Tibial nerve (tissue), 4 donors: ENCODE data around the gene MYO1A. TPM values are rescaled to one million over a fixed set of nuclear protein-coding genes. Genes with fewer than 3 reads are reported as not detected.
"Not testable (repeated sequence)": the region's sequence is repeated elsewhere in the genome, so short reads cannot be mapped to it uniquely, and the experiment has no call there.

Experiments
- DNase-seq, 2 donors: peaks; one replicate each; pipeline ENCODE4 v3.0.0-alpha.2; 2019; ENCODE audit warnings: low spot score in 2 of 2
- H3K27ac ChIP-seq, 4 donors: fragments of 200-600 bp; sonication (generic) in 3 of 4; one replicate each; pipeline ENCODE4 v1.5.1; 2017 to 2019; ENCODE audit warnings: mild to moderate bottlenecking in 1 of 4
- H3K27me3 ChIP-seq, 2 donors: fragments of 200-600 bp; sonication (generic) in 1 of 2; one replicate each; pipeline versions ENCODE4 v1.5.1 to v1.6.0; 2017 to 2019
- H3K36me3 ChIP-seq, 3 donors: fragments of 200-600 bp; sonication (generic); one replicate each; pipeline ENCODE4 v1.5.1; 2018 to 2019
- H3K4me1 ChIP-seq, 4 donors: fragments of 200-600 bp; sonication (generic) in 3 of 4; one replicate each; pipeline ENCODE4 v1.5.1; 2017 to 2019
- H3K4me3 ChIP-seq, 4 donors: fragments of 200-600 bp; sonication (generic) in 3 of 4; one replicate each; pipeline ENCODE4 v1.5.1; 2017 to 2019; ENCODE audit warnings: mild to moderate bottlenecking in 1 of 4, moderate library complexity in 1 of 4
- H3K9me3 ChIP-seq, 4 donors: fragments of 200-600 bp; sonication (generic) in 3 of 4; one replicate each; pipeline ENCODE4 v1.5.1; 2017 to 2019
- CTCF ChIP-seq, 5 experiments: fragments of 200-600 bp in 3 of 5; fragments of 450-650 bp in 2 of 5; sonication (generic) in 3 of 5; IDR thresholded peaks; one replicate each; pipeline ENCODE4 v1.5.1; 2016 to 2019; ENCODE audit warnings: antibody characterized with exemption in 5 of 5, mild to moderate bottlenecking in 3 of 5, moderate library complexity in 2 of 5
- EP300 ChIP-seq, 2 donors: sonication (generic); formaldehyde crosslinking; IDR thresholded peaks; one replicate each; pipeline ENCODE4 v1.6.1; 2017; ENCODE audit warnings: antibody characterized with exemption in 2 of 2, mild to moderate bottlenecking in 1 of 2
- POLR2A ChIP-seq, 2 donors: fragments of 450-650 bp; IDR thresholded peaks; one replicate each; pipeline ENCODE4 v1.6.1; 2017; ENCODE audit warnings: antibody characterized with exemption in 2 of 2, mild to moderate bottlenecking in 2 of 2, moderate library complexity in 2 of 2
- WGBS, 2 donors: methylation state at CpG; one replicate each; pipeline ENCODE4 v1.1.5; 2018; 5-methylcytosine and 5-hydroxymethylcytosine counted together
- total RNA-seq, 4 donors: library from RNA; depleted of rRNA; stranded (reverse); fragments of >200 nt; gene quantifications; one replicate each; pipeline ENCODE4 v1.1.0, GENCODE V29; 2016

Gene MYO1A
- total RNA-seq, 4 donors from 2014 or later: 0.30 to 0.59 TPM; not detected in 2

GRCh38 chr12:57031138-57031725 is 18.7 kb downstream of the MYO1A start:
- Histone ChIP-seq H3K9me3 (no peaks in the 10 kb centered on the region), H3K4me3 (no peak overlapping the region), H3K27me3 (no peaks in the 10 kb centered on the region), H3K4me1 (no peaks in the 10 kb centered on the region), H3K27ac (no peak overlapping the region), H3K36me3 (no peaks in the 10 kb centered on the region)
- no peak for DNase-seq
- TF ChIP-seq EP300 (IDR thresholded peaks at IDR 0.05): no peak
- TF ChIP-seq POLR2A (IDR thresholded peaks at IDR 0.05): no peak
- no peak for TF ChIP-seq CTCF (IDR thresholded peaks at IDR 0.05)
- 41 to 56% methylated on average over 2 of the region's 2 CpGs for WGBS, 2 donors

GRCh38 chr12:57029457-57029856 is 20.5 kb downstream of the MYO1A start:
- H3K36me3 ChIP-seq: no peaks in the 10 kb centered on the region
- DNase-seq: no peak
- H3K9me3 ChIP-seq: no peaks in the 10 kb centered on the region
- no peak for TF ChIP-seq CTCF (IDR thresholded peaks at IDR 0.05)
- TF ChIP-seq EP300 (IDR thresholded peaks at IDR 0.05): no peak
- no peak for TF ChIP-seq POLR2A (IDR thresholded peaks at IDR 0.05)
- no peaks in the 10 kb centered on the region for H3K4me1 ChIP-seq
- H3K27me3 ChIP-seq: no peaks in the 10 kb centered on the region
- H3K27ac ChIP-seq: no peak overlapping the region
- no peak overlapping the region for H3K4me3 ChIP-seq
- whole genome bisulfite sequencing, 2 donors: 92 to 94% methylated on average over 7 of the region's 7 CpGs

GRCh38 chr12:57027805-57028153 is 22.1 kb downstream of the MYO1A start:
- no peaks in the 10 kb centered on the region for H3K9me3 ChIP-seq
- no peak overlapping the region for H3K4me3 ChIP-seq
- TF ChIP-seq CTCF (IDR thresholded peaks at IDR 0.05): no peak
- TF ChIP-seq POLR2A (IDR thresholded peaks at IDR 0.05): no peak
- TF ChIP-seq EP300 (IDR thresholded peaks at IDR 0.05): no peak
- H3K36me3 ChIP-seq: no peaks in the 10 kb centered on the region
- DNase-seq: no peak
- no peaks in the 10 kb centered on the region for H3K27me3 ChIP-seq
- H3K4me1 ChIP-seq: peaks cover 0 to 7% (median 0%) of the 10 kb centered on the region in 4 donors
- 73% methylated on average over 5 of the region's 5 CpGs for WGBS, 2 donors
- H3K27ac ChIP-seq: no peak overlapping the region

- WGBS, 2 donors: 49 to 60% methylated on average over 12 to 13 of the region's 13 CpGs
- Histone ChIP-seq H3K27ac (no peak overlapping the region), H3K4me3 (no peak overlapping the region), H3K36me3 (no peaks in the 10 kb centered on the region), H3K4me1 (peaks cover 0 to 7% (median 0%) of the 10 kb centered on the region in 4 donors), H3K27me3 (no peaks in the 10 kb centered on the region), H3K9me3 (no peaks in the 10 kb centered on the region)
- TF ChIP-seq CTCF (IDR thresholded peaks at IDR 0.05): no peak
- TF ChIP-seq EP300 (IDR thresholded peaks at IDR 0.05): no peak
- no peak for TF ChIP-seq POLR2A (IDR thresholded peaks at IDR 0.05)
- DNase-seq: no peak
These were observed 22.7 kb downstream of the MYO1A start for GRCh38 chr12:57027011-57027804.

GRCh38 chr12:57025196-57025595 is 24.7 kb downstream of the MYO1A start:
- TF ChIP-seq CTCF (IDR thresholded peaks at IDR 0.05): no peak
- TF ChIP-seq POLR2A (IDR thresholded peaks at IDR 0.05): no peak
- TF ChIP-seq EP300 (IDR thresholded peaks at IDR 0.05): no peak
- no peak overlapping the region for H3K4me3 ChIP-seq
- DNase-seq: no peak
- H3K27me3 ChIP-seq: no peaks in the 10 kb centered on the region
- H3K9me3 ChIP-seq: no peaks in the 10 kb centered on the region
- 59 to 65% methylated on average over 2 of the region's 2 CpGs for WGBS, 2 donors
- H3K27ac ChIP-seq: no peak overlapping the region
- no peaks in the 10 kb centered on the region for H3K36me3 ChIP-seq
- peaks cover 0 to 7% (median 0%) of the 10 kb centered on the region in 4 donors for H3K4me1 ChIP-seq

GRCh38 chr12:57022324-57022723 is 27.6 kb downstream of the MYO1A start:
- not testable (repeated sequence) for H3K4me3 ChIP-seq, H3K27ac ChIP-seq, H3K36me3 ChIP-seq, H3K27me3 ChIP-seq, DNase-seq, H3K9me3 ChIP-seq, H3K4me1 ChIP-seq
- WGBS, 2 donors: 85 to 88% methylated on average over 5 of the region's 5 CpGs
